NCI-H2081 treated with DMSO at 0.1 percent for 48 hours (cell line): ENCODE results near the gene NRARP.

Experiments used
- DNase-seq: peaks from one replicate; lab custom pipeline; 2025; lab: John Stamatoyannopoulos, UW

The NRARP gene

GRCh38 chr9:137321726-137322361 is 19.8 kb upstream of the NRARP start:
- no peak for DNase-seq

GRCh38 chr9:137320555-137321384 is 18.7 kb upstream of the NRARP start:
- DNase-seq = no peak

GRCh38 chr9:137319739-137320551 is 17.9 kb upstream of the NRARP start:
- no peak for DNase-seq

- DNase-seq = no peak
Observed at GRCh38 chr9:137319011-137319738, 17.1 kb upstream of the NRARP start.

- no peak for DNase-seq
Observed at GRCh38 chr9:137318602-137319001, 16.5 kb upstream of the NRARP start.

GRCh38 chr9:137317718-137318511 is 15.8 kb upstream of the NRARP start:
- no peak for DNase-seq

GRCh38 chr9:137317021-137317717 is 15.1 kb upstream of the NRARP start:
- DNase-seq = no peak

GRCh38 chr9:137316012-137316981 is 14.2 kb upstream of the NRARP start:
- no peak for DNase-seq

GRCh38 chr9:137315581-137316011 is 13.5 kb upstream of the NRARP start:
- DNase-seq = no peak

- no peak for DNase-seq
Observed at GRCh38 chr9:137314561-137315560, 12.8 kb upstream of the NRARP start.

- no peak for DNase-seq
Observed at GRCh38 chr9:137313956-137314560, 12.0 kb upstream of the NRARP start.

GRCh38 chr9:137313326-137313936 is 11.4 kb upstream of the NRARP start:
- DNase-seq = no peak

- DNase-seq = no peak
Observed at GRCh38 chr9:137312852-137313325, 10.8 kb upstream of the NRARP start.

- DNase-seq = no peak
Observed at GRCh38 chr9:137311986-137312851, 10.1 kb upstream of the NRARP start.

GRCh38 chr9:137311171-137311985 is 9.3 kb upstream of the NRARP start:
- DNase-seq = no peak
